Upper lobe of left lung (tissue), 6 donors: Measurements from ENCODE around the gene MBOAT7. TPM values are rescaled to one million over a fixed set of nuclear protein-coding genes. Genes with fewer than 3 reads are reported as not detected.

Source experiments
- ATAC-seq, 2 donors: fragments of 200-7000 bp; cut with Tn5 transposase; one replicate each; pipeline ENCODE4 v1.9.1; 2022; ENCODE audit warnings: mild to moderate bottlenecking in 2 of 2, moderate library complexity in 2 of 2; ENCODE audit not compliant: low FRiP score in 2 of 2
- DNase-seq, 2 donors: peaks; one replicate each; pipeline ENCODE4 v3.0.0-alpha.2; 2019 to 2020
- H3K27ac ChIP-seq, 4 donors: fragments of 200-600 bp; sonication (generic); one replicate each; pipeline ENCODE4 v1.5.1; 2016 to 2019
- H3K27me3 ChIP-seq, 4 donors: fragments of 200-600 bp; sonication (generic); one replicate each; pipeline ENCODE4 v1.5.1; 2017 to 2019
- H3K36me3 ChIP-seq, 4 donors: fragments of 200-600 bp; sonication (generic); one replicate each; pipeline ENCODE4 v1.5.1; 2016 to 2019
- H3K4me1 ChIP-seq, 4 donors: fragments of 200-600 bp; sonication (generic); one replicate each; pipeline ENCODE4 v1.5.1; 2018 to 2019
- H3K4me3 ChIP-seq, 4 donors: fragments of 200-600 bp; sonication (generic); one replicate each; pipeline ENCODE4 v1.5.1; 2017 to 2019; ENCODE audit warnings: mild to moderate bottlenecking in 2 of 4, moderate library complexity in 1 of 4
- H3K9me3 ChIP-seq, 4 donors: fragments of 200-600 bp; sonication (generic); one replicate each; pipeline ENCODE4 v1.5.1; 2018 to 2019
- CTCF ChIP-seq, 6 experiments: fragments of 450-650 bp in 4 of 6; fragments of 200-600 bp in 2 of 6; sonication (generic) in 2 of 6; IDR thresholded peaks; one replicate each; pipeline ENCODE4 v1.5.1; 2016 to 2019; ENCODE audit warnings: antibody characterized with exemption in 6 of 6
- EP300 ChIP-seq, 4 donors: sonication (generic); formaldehyde crosslinking; IDR thresholded peaks; one replicate each; pipeline ENCODE4 v1.5.1; 2017; ENCODE audit warnings: antibody characterized with exemption in 4 of 4, control low read depth in 2 of 4
- POLR2A ChIP-seq, 4 donors: fragments of 450-650 bp; IDR thresholded peaks; one replicate each; pipeline ENCODE4 v1.5.1; 2016 to 2017; ENCODE audit warnings: antibody characterized with exemption in 4 of 4, mild to moderate bottlenecking in 2 of 4
- POLR2AphosphoS5 ChIP-seq, 2 donors: sonication (generic); formaldehyde crosslinking; IDR thresholded peaks; one replicate each; pipeline ENCODE4 v1.5.1; 2017; ENCODE audit warnings: antibody characterized with exemption in 2 of 2
- WGBS, 2 donors: methylation state at CpG; one replicate each; pipeline ENCODE4 v1.1.5; 2017 to 2018; 5-methylcytosine and 5-hydroxymethylcytosine counted together
- total RNA-seq, 6 donors: library from RNA; depleted of rRNA in 4 of 6; stranded (reverse); fragments of >200 nt in 4 of 6; gene quantifications; one replicate each; pipeline versions ENCODE4 v1.1.0 to v1.2.1, GENCODE V29; 2016 to 2021
- donor health status: DM: no; HTN: no; CAD: no; lungs with moderate emphysema.
- donor health status: DM: no; HTN: yes; CAD: no; lungs with severe emphysema.

Gene MBOAT7
- total RNA-seq, 6 donors from 2014 or later = 43.7 to 121 (median 75.4) TPM

- H3K4me1 ChIP-seq = peaks cover 18 to 31% (median 20%) of the 10 kb centered on the region in 4 donors
- peak overlapping the region in 1 of 4 donors; percentile 99 for H3K27ac ChIP-seq
- WGBS, 2 donors = 91 to 95% methylated on average over 11 of the region's 11 CpGs
- TF ChIP-seq CTCF (IDR thresholded peaks at IDR 0.05) = no peak
- no peak for TF ChIP-seq EP300 (IDR thresholded peaks at IDR 0.05)
- no peaks in the 10 kb centered on the region for H3K9me3 ChIP-seq
- H3K27me3 ChIP-seq = no peaks in the 10 kb centered on the region
- H3K36me3 ChIP-seq = peaks cover 0 to 20% (median 14%) of the 10 kb centered on the region in 4 donors
- ATAC-seq = no peak
- no peak overlapping the region for H3K4me3 ChIP-seq
- DNase-seq = no peak
Observed at GRCh38 chr19:54193011-54193410, 3.6 kb upstream of the MBOAT7 start.

- H3K27me3 ChIP-seq = no peaks in the 10 kb centered on the region
- H3K27ac ChIP-seq = peak overlapping the region; percentile 99 to 100 (median 99)
- H3K4me3 ChIP-seq = peak overlapping the region; percentile 73 to 85 (median 80)
- WGBS, 2 donors = 68 to 73% methylated on average over 16 to 19 of the region's 19 CpGs
- H3K36me3 ChIP-seq = peaks cover 0 to 22% (median 15%) of the 10 kb centered on the region in 4 donors
- DNase-seq (peak in 1 of 2 donors; percentile 88), ATAC-seq (no peak)
- H3K4me1 ChIP-seq = peaks cover 19 to 33% (median 22%) of the 10 kb centered on the region in 4 donors
- no peak for TF ChIP-seq POLR2A (IDR thresholded peaks at IDR 0.05)
- no peak for TF ChIP-seq CTCF (IDR thresholded peaks at IDR 0.05)
- no peak for TF ChIP-seq POLR2AphosphoS5 (IDR thresholded peaks at IDR 0.05)
- H3K9me3 ChIP-seq = no peaks in the 10 kb centered on the region
Observed at GRCh38 chr19:54191811-54192453, 2.6 kb upstream of the MBOAT7 start.

- peak; percentile 93 to 98 for DNase-seq
- TF ChIP-seq CTCF (IDR thresholded peaks at IDR 0.05) = peak in 2 of 6 experiments; percentile 9 to 25
- peak in 3 of 4 donors; percentile 32 to 92 (median 89) for TF ChIP-seq POLR2A (IDR thresholded peaks at IDR 0.05)
- no peak for TF ChIP-seq EP300 (IDR thresholded peaks at IDR 0.05)
- TF ChIP-seq POLR2AphosphoS5 (IDR thresholded peaks at IDR 0.05) = peak; percentile 9 to 84
- 0 to 2% methylated on average over 15 to 18 of the region's 77 CpGs for WGBS, 2 donors
Observed at GRCh38 chr19:54191011-54191810, 1.8 kb upstream of the MBOAT7 start, which contains the start of gene TSEN34. TSS of gene TSEN34 (plus strand) at chr19:54191308. CDS start at chr19:54191365, 57 bp downstream.

GRCh38 chr19:54190503-54191010 is 1.2 kb upstream of the MBOAT7 start:
- TF ChIP-seq POLR2AphosphoS5 (IDR thresholded peaks at IDR 0.05) (peak in 1 of 2 donors; percentile 19), POLR2A (IDR thresholded peaks at IDR 0.05) (no peak), EP300 (IDR thresholded peaks at IDR 0.05) (no peak), CTCF (IDR thresholded peaks at IDR 0.05) (no peak)
- Histone ChIP-seq H3K27ac (peak overlapping the region; percentile 99 to 100 (median 99)), H3K36me3 (peaks cover 0 to 29% (median 19%) of the 10 kb centered on the region in 4 donors), H3K27me3 (no peaks in the 10 kb centered on the region), H3K4me3 (peak overlapping the region; percentile 73 to 85 (median 80)), H3K9me3 (no peaks in the 10 kb centered on the region), H3K4me1 (peaks cover 19 to 33% (median 22%) of the 10 kb centered on the region in 4 donors)
- 0 to 3% methylated on average over 6 to 54 of the region's 56 CpGs for WGBS, 2 donors
- peak; percentile 99 for DNase-seq
- peak; percentile 85 to 93 for ATAC-seq

More at GRCh38 chr19:54191011-54191810, 1.8 kb upstream of the MBOAT7 start, which contains the start of gene TSEN34:
- no peaks in the 10 kb centered on the region for H3K27me3 ChIP-seq
- peak within 1 kb of the TSS; percentile 99 to 100 (median 99) for H3K27ac ChIP-seq
- H3K4me3 ChIP-seq = peak within 1 kb of the TSS; percentile 73 to 85 (median 80)
- H3K4me1 ChIP-seq = peaks cover 19 to 33% (median 22%) of the 10 kb centered on the region in 4 donors
- no peaks in the 10 kb centered on the region for H3K9me3 ChIP-seq
- H3K36me3 ChIP-seq = peaks cover 0 to 29% (median 19%) of the 10 kb centered on the region in 4 donors
- ATAC-seq = peak; percentile 52 to 67
